ENCODE measurements around the gene ERC2.
"Not testable (repeated sequence)": the region's sequence is repeated elsewhere in the genome, so short reads cannot be mapped to it uniquely, and the experiment has no call there.

ERC2 gene

GRCh38 chr3:56113908-56114307 lies 354.4 kb downstream of the ERC2 start:
- DNase-seq, result no peak

- no peak for DNase-seq
These were observed 355.0 kb downstream of the ERC2 start for GRCh38 chr3:56113231-56113630.

DNA sequence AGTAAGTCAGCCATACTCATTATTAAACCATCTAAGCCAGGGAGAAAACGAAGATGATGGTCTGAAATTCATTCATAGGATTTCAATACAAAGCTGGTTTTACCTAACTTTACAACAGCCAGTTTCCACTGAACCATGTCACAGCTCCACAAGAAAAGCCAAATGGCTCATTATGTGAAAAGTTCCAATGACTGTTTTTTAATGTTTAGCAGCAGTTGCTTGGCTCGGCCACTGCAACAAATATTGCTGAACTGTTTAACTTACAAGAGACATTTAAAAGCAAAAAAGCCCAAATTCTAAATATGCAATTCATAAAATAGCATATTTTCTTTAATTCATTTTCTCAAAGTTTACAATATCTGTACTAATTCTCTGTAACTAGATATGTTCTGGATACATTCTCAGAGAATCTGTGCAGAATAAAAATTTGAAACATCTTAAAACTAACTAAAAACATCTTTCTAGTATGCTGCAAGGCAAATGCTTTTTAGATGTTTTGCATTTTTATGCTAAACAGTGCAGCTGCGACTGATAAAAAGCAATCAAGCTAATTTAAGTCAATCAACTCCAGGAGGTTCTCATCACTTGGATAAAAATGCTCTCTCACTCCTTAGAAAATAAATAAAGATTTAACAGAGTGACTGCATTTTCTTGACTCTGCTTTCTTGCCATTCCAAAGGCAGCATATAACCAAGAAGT lies 356.5 kb downstream of the ERC2 start:
- DNase-seq, result no peak

GRCh38 chr3:56110886-56111285 lies 357.4 kb downstream of the ERC2 start:
- no peak for DNase-seq

GRCh38 chr3:56107157-56107556 lies 361.1 kb downstream of the ERC2 start:
- DNase-seq, result no peak

DNA sequence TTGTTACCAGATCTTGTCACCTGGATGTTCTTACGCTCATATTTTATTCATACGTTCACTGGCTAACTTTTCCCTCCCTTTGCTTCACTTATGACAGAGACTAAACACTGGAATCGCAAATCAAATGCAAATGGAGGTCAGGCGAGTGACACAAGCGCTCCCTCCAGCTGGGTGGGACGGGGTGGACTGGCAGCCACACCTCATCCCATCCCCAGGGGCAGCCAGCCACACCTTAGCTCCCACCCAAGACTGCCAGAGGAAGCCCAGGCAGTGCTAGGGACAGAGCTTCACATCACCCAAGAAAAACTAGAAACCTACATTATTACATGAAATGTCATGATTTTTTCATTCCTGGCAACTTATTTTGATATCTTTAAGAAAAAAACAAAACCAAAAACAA lies 366.2 kb downstream of the ERC2 start:
- DNase-seq, result no peak

DNA sequence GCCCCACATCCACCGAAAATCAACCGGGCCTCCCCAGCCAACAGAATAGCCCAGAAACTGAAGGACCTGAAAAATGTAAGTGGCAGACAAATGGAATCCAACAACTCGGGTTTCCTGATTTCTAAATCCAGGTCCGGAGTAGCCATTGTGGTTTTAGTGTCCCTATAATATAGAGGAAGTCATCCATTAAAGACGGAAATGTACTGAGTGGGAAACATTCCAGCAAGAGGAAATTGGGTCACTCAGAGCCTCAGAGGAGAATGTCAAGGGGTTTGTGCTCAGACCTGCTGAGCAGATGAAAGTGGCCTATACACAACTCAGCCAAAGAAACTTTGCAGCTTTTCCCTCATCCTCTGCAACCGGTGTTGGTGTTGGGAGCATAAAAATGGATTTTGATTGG lies 366.7 kb downstream of the ERC2 start:
- DNase-seq, result no peak

DNA sequence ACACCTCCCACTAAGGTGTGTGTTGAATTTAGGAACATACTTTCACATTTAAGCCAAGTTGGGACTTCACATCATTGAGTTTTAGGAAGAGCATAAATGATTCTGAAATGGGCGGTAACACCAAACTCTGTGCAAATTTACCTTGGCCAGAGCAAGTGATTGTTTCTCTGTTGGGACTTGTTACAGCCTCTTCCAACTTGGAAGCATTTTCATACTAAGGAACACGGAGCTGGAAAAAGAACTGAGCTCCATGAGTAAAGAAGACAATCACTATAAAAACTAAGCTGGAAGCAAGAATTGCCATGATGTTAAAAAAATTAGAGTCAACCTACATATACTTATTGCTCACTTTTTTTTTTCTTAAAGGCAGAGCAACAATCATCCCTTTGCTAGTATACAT lies 371.3 kb downstream of the ERC2 start:
- no peak for DNase-seq

DNA sequence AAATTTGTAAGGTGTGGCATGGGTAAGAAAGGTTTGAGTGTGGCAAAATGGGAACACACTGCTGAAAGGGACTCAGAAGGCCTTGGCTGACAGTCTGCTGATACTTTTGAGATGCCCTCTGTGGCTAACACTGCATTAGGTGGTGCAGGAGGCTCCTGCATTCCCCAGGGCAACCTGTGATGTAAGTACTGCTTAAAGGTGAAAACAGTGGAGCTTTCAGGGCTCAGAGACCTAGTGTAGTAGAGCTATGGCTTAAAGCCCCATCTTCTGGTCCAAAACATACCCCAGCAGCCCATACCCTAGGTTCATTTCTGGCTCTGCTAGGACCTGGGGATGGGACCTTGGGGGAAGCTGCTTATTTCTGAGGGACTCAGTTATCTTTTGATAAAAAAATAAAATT lies 374.1 kb downstream of the ERC2 start:
- no peak for DNase-seq

- DNase-seq, result no peak
These were observed 378.5 kb downstream of the ERC2 start for GRCh38 chr3:56089739-56090138.

- DNase-seq, result no peak
These were observed 380.7 kb downstream of the ERC2 start for GRCh38 chr3:56087451-56088053.

DNA sequence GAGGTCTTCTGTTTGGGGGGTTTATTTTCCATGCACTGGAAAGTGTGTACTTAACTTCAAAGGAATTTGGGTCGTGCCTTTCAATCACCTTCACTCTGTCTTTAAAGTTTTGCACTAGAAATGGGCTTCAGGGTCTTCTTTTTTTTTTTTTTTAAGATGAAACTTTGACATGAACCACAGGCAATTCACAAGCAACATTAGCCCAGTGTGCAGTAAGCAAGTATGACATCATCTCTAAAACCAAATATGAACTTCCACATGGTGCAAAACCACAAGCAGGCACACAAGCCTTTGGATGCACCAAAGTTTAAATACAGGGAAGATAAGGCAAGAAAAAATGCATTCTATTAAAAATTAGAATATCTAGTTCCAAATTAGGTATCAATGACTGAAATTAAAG lies 381.9 kb downstream of the ERC2 start:
- DNase-seq, result no peak

DNA sequence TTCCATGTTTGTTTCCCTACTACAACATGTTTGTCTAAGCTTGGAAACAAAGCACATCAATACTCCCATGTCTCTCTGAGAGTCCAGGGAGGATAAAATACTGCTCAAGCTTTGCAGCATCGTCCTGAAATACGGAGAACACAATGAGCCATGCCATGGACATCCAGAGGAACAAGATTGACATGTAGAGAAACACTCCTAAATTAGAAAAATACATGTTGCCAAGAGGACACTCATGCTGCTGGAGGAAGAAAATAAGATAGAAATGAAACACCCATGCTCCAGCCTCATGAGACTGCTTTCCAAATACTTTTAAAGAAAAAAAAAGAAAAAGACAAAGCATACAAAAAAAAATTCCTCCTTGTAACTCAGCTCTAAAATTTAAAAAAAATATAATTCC lies 387.0 kb downstream of the ERC2 start:
- no peak for DNase-seq

GRCh38 chr3:56076746-56077145 lies 391.5 kb downstream of the ERC2 start:
- no peak for DNase-seq

DNA sequence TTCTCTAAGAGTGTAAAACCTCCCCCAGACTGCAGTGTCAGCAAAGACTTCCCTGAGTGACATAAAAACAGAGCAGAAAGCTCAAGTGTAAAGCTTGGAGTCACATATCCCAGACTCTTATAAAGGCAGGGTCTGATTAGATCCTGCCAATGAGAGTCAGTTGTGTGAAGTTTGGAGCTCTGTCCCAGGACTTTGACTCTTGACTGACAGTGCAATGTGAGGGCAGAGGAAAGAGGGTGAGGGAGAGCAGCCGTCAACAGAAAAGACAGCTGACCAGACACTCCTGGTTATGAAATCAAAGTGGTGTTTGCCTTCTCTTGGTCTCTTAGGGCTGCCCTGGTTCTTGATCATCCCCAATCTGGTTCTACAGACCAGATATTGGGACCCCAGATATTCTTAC lies 393.2 kb downstream of the ERC2 start:
- DNase-seq, result no peak

GRCh38 chr3:56069766-56070165 lies 398.5 kb downstream of the ERC2 start:
- no peak for DNase-seq

DNA sequence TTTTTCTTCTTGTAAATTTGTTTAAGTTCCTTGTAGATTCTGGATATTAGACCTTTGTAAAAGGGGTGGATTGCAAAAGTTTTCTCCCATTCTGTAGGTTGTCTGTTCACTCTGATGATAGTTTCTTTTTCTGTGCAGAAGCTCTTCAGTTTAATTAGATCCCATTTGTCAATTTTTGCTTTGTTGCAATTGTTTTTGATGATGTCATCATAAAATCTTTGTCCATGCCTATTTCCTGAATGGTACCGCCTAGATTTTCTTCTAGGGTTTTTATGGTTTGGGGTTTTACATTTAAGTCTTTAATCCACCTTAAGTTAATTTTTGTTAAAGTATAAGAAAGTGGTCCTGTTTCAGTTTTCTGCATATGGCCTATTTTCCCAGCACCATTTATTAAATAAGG lies 401.9 kb downstream of the ERC2 start:
- not testable (repeated sequence) for DNase-seq

GRCh38 chr3:56064684-56065083 lies 403.6 kb downstream of the ERC2 start:
- no peak for DNase-seq

GRCh38 chr3:56061279-56061626 lies 407.0 kb downstream of the ERC2 start:
- DNase-seq, result no peak

- no peak for DNase-seq
These were observed 407.6 kb downstream of the ERC2 start for GRCh38 chr3:56060521-56061278.

GRCh38 chr3:56059731-56060130 lies 408.5 kb downstream of the ERC2 start:
- no peak for DNase-seq

DNA sequence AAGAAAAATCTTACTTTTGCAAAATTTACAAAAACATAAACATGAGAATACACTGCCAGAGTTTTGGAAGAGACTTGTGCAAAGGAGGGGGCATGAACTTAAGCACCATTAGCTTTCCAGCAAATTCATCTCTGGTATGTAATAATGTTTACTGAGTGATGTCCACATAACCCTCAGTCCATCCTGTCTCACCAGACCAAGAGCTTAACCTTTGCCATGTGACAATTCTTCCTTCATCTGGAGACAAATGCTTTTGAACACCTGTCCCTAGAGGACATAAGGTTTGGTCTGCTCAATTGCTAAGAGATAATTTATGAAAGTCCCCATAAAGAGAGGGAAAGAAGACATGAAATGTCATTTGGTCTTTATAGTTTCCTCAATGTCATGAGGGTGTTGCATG lies 412.3 kb downstream of the ERC2 start:
- no peak for DNase-seq

GRCh38 chr3:56055546-56055945 lies 412.7 kb downstream of the ERC2 start:
- DNase-seq, result no peak

- no peak for DNase-seq
These were observed 413.4 kb downstream of the ERC2 start for GRCh38 chr3:56054844-56055243.

- no peak for DNase-seq
These were observed 414.5 kb downstream of the ERC2 start for GRCh38 chr3:56053727-56054126.

Data from NCI-H446 treated with DMSO at 0.1 percent for 48 hours (cell line).